NAMALWA (cell line): Measurements from ENCODE around the gene A1BG.
A peak's percentile ranks its signal among the peaks of the same experiment; 100 is the strongest.
"Not testable (repeated sequence)": the region's sequence is repeated elsewhere in the genome, so short reads cannot be mapped to it uniquely, and the experiment has no call there.

Experiments used
- DNase-seq: peaks from one replicate; pipeline ENCODE4 v3.0.0-alpha.2; 2015; ENCODE audit warnings: low spot score

A1BG gene

DNA sequence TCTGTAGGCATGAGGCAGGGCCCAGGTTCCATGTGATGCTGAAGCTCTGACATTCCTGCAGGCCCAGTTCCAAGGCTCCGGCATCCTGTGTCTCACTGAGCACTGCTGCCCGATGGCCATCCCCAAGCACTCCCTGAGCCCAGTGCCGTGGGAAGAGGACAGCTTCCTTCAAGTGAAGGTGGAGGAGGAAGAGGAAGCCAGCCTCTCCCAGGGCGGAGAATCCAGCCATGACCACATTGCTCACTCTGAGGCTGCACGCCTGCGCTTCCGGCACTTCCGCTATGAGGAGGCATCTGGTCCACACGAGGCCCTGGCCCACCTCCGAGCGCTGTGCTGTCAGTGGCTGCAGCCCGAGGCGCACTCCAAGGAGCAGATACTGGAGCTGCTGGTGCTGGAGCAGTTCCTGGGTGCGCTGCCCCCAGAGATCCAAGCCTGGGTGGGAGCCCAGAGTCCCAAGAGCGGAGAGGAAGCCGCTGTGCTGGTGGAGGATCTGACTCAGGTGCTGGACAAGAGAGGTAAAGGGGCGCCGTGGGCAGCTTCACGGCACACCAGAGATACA lies 18.5 kb downstream of the A1BG start:
- DNase-seq: no peak

DNA sequence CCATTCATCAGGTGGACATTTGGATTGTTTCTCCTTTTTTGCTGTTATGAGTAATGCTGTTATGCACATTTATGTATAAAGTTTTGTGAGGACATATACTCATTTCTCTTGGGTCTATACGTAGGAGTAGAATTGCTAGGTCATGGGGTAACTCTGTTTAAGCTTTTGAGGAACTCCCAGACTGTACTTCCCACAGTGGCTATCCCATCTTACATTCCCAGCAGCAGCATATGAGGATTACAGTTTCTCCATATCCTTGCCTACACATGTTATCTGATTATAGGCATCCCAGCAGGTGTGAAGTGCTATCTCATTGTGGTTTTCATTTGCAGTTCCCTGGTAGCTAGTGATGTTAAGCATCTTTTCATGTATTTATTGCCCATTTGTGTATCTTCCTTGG lies 20.6 kb downstream of the A1BG start:
- no peak for DNase-seq

DNA sequence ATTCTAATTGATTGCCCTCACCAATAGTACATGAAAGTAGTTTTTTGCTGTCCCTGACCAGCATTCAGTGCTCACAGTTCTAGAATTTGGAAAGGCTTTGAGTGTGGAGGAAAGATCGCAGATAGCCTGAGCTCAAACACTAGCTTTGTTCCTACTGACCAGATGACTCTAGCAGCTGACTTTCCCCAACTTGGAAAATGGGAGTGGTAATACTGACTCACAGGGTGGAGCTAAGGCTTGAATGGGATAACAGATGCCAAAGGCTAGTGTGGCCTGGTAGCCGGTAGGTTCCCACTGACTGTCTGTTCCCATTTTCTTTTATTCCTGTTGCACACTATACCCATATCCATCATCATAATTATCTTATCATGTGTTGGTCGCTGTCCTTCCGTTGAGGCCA lies 22.8 kb downstream of the A1BG start:
- no peak for DNase-seq

DNA sequence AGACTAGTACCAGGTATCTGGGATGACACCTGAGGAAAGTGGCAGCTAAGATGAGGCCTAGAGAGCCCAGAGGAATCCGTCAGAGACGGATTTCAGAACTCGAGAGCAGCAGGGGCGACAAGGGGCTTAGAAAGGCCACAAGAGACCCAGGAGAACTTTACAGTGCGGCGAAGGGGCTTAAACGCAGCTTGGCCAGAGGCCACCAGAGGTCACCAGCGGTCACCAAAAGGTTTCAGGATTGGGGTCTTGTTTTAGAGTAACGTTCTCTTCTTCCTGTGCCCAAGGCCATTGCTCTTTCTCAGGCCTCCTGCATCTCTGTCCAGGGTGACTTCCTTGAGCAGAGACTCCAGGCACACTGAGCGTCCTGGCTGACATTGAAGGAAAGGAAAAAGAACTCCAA lies 24.3 kb downstream of the A1BG start:
- DNase-seq: peak; percentile 57

DNA sequence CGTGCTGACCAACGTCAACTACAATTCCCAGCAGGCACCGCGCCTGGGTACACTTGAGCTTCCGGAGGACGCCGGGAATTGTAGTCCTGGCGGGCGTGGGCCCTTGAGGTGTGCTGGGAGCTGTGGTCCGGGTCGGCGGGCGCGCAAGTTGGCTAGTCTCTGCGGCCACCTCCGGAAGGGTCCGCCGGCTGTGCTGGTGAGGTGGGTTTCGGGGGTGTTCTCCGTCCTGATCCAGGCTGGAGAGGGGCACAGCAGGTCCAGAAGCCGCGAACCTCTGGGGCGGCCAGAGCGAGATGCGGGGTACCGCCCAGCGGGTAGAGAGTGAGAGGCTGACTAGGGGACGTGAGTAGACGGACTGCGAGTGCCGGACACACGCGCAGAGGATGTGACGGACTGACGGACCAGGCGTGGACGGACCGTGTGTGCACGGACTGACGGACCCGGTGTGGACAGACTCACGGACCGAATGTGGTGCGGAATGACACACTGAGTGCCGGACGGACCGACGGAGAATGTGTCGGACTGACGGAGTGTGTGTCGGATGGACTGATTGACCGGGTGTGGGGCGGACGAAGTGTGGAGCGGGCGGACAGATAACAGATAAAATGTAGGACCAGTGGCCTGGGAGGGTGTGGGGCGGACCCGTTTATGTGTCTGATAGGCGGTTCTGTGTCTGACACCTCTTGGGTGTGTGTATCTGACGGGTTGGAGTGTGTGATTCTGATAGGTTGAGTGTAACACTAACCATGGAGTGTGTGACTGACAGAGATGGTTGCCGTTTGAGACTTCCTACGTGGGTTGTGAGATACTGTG lies 26.2 kb downstream of the A1BG start, which contains the start of gene ZSCAN22:
TSS of gene ZSCAN22 (plus strand) at position 81 of the 813 bp plus-strand sequence. CDS start 7,809 bp downstream, outside the sequence.
- DNase-seq: peak; percentile 95

DNA sequence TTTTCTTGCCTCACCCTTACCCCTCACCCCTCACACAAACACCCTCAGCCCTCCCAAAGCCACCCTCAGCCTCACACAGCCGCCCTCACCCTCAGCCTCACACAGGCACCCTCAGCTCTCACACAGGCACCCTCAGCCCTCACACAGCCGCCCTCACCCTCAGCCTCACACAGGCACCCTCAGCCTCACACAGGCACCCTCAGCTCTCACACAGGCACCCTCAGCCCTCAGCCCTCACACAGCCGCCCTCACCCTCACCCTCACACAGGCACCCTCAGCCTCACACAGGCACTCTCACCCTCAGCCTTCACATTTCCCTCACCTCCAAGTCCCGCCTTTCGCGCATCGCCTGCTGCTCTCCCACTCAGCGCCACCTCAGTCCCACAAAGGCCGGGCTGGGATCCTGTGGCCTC lies 26.8 kb downstream of the A1BG start:
- DNase-seq: no peak

DNA sequence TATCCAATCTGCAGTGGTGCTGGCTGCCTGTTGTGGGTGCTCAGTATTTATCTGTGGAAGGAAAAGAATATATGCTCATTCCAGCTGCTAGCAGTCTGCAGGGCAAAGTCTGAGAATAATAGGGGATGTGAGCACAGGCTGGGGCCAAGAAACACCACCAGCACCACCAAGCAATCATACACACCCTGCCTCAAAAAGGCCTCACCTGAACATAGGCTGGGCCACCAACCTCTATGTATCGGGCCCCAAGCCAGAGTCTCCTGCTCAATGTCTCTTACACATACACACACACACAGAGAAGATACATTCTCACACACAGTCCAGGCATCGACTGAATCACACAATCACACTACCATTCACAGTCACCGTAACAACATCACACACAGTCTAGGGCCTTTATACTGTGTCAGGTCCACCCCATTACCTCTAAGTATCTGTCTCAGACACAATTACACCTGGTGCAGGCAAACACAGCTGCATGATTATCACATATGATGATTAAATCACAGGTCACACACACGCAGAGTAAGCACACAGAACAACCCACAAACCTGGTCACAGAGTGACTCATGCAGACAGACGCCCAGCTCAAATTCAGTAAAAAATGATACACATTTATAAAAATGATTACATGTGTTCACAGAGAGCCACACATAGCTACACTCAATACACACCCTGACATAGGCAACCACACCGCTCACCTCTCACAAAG lies 27.8 kb downstream of the A1BG start:
- no peak for DNase-seq

DNA sequence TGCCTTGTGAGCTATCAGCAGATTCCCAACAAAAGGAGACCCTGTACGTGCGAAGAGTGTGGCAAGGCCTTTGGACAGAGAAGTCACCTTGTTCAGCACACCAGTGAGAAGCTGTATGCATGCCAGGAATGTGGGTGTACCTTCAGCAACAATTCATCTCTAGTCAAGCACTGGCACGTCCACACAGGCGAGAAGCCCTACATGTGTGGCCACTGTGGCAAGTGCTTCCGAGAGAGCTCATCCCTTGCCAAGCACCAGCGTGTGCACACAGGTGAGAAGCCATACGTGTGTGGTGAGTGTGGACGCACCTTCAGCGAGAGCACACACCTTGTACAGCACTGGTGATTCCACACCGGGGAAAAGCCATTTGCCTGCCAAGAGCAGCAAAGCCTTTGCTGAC lies 34.1 kb downstream of the A1BG start:
- no peak for DNase-seq

DNA sequence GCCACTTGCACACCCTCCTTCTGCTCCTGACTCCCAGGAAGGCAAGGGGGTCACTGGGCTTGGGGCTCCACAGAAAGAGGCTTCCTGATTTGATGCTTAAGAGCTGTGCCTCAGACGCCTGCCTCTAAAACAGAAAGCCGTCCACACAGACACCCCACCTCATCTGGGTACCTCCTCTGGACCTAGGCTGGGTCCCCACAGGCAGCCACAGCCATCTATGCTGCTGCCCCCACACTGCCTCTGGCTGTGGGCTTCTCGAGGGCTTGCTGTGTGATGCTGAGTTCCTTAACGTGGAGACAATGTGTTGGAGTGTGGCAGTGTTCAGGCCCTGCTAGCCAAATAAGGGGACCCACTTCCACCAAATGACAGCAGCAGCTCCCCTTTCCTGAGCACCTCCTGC lies 35.0 kb downstream of the A1BG start:
- DNase-seq: no peak

DNA sequence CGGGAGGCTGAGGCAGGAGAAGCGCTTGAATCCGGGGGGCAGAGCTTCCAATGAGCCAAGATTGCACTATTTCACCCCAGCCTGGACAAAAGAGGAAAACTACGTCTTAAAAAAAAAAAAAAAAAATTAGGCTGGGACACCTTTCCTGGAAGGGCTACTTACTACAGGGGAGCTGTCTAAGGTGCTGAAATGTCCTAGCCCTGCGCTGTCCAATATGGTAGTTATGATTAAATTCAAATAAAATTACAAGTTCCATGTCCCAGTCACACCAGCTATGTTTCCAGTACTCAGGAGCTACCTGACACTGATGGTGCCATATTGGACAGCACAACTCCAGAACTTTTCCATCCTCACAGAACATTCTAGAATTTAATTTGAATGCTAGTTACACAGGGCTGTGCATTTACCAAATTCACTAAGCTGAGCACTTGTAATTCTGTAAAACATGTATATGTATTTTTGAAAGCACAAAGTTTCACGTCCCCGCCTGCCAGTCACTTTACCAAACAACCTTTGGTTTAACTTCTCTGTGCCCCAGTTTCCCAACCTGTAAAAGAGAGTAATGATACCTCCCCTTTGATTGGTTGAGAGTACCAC lies 35.7 kb downstream of the A1BG start:
- DNase-seq: peak; percentile 45

DNA sequence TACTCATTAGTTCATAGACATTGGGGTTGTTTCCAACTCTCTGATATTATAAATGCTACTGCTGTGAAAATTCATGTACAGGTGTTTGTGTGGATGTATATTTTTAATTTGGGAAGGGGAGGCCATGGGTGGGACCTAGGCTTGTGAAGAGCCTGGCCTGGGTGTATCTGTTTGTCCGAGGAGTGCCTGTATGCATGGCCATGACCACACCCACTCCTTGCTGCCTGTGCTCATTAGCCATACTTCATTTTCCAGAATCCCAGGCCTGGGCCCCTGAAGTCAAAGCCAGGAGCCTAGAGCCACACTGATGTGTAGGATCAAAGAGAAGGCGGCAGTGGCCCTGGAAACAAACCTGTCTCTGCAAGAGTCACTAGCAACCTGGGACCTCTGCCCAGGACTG lies 37.7 kb downstream of the A1BG start:
- DNase-seq: no peak

DNA sequence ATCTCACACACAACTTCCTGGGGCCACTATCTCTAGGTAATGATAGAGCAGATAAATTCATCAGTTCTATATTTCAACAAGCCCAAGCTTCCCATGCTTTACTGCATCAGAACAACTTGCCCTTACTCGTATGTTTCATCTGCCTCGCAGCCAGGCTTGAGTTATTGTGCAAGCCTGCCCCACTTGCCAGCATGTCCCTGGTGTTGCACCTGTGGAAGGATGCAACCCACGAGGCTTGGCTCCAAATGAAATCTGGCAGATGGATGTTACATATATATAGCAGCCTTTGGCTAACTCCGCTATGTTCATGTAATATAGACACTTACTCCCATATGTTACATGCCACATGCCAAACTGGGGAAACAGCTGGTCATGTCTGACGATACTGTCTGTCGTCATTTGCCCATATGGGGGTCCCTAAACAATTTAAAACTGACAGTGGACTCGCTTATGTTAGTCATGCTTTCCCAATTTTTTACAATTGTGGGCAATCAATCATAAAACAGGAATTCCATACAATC lies 41.9 kb downstream of the A1BG start:
- no peak for DNase-seq

DNA sequence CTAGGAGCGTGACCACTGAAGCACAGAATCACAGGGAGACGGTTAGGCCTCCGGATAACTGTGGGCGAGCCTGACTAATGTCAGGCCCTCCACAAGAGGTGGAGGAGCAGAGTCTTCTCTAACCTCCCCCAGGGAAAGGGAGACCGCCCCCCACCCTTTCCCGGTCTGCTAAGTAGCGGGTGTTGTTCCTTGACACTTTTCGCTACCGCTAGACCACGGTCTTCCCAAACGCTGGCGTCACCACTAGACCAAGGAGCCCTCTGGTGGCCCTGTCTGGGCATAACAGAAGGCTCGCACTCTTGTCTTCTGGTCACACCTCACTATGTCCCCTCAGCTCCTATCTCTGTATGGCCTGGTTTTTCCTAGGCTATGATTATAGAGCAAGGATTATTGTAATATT lies 42.6 kb downstream of the A1BG start:
- DNase-seq: not testable (repeated sequence)

DNA sequence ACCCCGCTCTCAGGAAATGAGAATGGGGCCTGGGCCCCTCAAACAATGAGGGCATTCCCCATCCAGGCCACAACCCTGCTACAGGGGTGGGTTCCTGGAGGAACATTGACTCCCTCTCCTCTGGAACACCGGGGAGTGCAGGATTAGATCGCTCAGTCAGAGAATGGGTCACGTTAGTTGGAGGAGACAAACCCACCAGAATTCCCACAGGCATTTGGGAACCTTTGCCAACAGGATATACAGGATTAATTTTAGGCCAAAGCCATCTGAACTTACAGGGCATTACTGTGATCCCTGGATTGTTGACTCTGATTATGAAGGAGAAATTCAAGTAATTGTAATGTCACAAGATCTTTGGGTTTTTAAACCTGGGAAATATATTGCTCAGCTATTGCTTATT lies 45.6 kb downstream of the A1BG start:
- DNase-seq: no peak

DNA sequence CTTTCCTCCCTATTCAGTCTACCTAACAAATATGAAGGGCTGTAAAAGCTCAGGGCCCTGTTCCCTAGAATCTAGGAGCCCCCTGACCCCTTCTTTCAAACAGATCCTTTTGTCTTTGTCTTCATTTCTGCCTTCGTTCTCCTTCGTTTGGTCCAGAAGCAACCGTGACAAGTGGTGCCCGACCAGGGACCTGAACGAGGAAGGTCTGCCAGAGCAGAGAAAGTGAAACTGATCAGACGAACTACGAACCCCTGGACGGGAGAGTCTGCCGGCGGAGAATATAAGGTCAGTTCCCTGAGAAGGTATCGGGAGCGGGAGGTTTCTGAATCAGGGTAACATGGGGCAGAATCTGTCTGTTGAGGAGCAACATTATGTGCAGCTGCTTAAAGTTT lies 47.4 kb downstream of the A1BG start:
- DNase-seq: no peak

DNA sequence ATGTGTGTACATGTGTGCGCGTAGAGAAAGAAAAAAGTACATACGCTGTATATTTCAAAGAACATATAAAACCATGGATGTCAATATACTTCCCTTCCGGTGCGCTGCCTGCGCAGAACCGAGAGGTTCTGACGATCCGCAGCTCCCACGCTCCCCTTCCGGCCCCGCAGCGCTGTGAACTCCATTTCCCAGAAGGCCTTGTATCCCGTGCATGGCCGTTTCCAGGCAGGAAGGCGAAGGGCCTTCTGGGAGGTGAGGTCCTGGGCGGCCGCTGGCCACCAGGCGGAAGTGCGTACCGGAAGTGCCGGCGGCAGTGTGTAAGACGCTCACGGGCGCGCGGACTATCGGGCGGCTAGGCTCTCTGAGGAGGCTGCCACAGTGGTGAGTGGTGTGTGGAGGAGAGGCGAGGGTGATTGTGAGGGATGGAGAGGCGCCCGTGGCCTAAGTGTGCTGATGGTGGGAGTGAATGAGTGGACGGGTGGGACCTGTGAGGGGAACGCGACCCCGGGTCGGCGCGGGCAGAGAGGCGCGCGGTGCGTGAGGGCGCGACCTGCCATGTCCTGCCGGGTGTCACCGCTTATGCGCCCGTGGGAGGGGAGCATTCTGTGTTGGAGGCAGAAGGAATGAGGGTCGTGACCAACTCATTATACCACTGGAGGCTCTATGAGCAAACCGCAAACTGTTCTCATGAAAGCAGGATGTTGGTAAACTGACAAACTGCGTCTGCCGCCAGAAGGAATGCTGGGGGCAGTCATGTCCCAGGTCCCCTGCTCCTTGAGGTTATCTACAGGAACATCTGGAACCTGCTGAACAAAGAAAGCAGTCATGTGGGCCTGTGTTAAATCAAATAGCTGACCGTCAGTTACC lies 48.0 kb downstream of the A1BG start, which contains the start of gene ERVK3-1:
TSS of gene ERVK3-1 (plus strand) at position 313 of the 867 bp plus-strand sequence. CDS start 6,792 bp downstream, outside the sequence.
- peak; percentile 98 for DNase-seq

DNA sequence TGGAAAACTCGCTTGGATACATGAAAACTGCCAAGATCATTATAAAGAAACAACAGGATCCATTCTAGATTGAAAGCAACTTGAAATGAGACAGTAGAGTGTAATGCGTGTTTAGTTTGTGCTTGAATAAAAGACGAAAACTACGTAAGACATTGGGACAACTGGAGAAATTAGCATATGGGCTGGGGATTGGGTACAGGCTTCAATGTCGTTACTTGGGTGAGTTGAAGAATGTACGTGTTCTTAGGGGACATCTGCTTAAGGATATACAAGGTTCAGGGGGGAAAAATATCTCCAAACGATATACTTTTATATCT lies 48.6 kb downstream of the A1BG start:
- no peak for DNase-seq

DNA sequence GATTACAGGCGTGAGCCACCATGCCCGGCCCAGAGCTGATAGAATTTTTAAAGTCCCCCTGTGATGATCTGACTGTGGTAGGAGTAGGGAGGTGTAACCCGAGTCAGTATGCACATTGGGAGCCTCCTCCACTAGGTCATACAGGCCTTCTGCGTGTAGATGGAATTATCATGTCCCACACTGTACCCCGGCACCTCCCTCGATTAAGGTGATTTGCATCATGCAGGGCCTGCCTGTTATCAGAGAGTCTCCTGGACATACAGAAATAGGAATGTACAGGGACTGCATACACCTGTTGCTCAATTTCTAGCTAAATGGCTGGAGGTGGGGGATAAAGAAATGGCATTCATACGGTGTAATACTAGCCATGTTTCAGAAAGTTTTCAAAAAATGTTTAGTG lies 49.0 kb downstream of the A1BG start:
- no peak for DNase-seq

DNA sequence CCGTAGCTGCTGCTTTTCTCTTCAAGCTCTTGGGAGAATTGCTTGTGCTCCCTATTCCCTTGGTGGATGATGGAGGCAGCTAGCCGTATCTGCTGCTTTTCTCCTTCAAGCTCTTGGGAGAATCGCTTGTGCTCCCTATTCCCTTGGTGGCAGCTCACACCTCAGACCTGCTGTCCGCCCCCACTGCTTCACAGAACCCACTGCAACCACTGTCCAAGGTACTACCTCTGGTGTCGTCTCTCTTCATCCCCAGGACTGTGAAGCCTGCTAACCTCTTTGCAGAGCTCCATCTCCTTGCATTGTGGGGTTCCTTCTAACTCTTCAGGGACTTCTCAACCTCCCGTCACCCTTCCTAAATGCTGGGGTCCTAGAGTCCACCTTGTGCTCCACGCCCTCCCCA lies 52.7 kb downstream of the A1BG start:
- DNase-seq: no peak

DNA sequence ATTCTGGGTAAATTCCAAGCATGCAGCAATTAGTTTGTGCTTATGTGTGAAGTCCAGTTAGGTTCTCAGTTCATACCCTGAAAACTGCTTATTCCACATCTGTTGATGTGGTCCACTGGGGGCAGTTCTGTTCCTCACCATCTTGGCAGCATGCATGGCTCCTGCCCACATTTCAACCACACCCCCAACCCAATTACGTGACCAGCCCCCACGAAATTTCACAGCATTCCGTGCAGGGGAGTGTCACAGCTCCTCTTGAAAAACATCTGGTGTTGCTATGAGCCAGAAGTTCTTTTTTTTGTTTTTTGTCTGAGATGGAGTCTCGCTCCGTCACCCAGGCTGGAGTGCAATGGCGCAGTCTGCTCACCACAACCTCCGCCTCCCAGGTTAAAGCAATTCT lies 57.2 kb downstream of the A1BG start:
- no peak for DNase-seq
